GM12873 (cell line): ENCODE measurements around the gene POLRMT.

Source experiments
- TF ChIP-seq, protein P1 (sequence below): IDR thresholded peaks from 2 replicates; pipeline ENCODE4 v1.5.1; 2012; ENCODE audit warnings: low read depth, mild to moderate bottlenecking, moderate library complexity, low read length, control low read depth; ENCODE audit not compliant: insufficient read depth; ENCODE audit errors: missing control alignments

Gene POLRMT

GRCh38 chr19:592101-592500 lies 41.2 kb downstream of the POLRMT start:
- TF ChIP-seq, protein P1, sequence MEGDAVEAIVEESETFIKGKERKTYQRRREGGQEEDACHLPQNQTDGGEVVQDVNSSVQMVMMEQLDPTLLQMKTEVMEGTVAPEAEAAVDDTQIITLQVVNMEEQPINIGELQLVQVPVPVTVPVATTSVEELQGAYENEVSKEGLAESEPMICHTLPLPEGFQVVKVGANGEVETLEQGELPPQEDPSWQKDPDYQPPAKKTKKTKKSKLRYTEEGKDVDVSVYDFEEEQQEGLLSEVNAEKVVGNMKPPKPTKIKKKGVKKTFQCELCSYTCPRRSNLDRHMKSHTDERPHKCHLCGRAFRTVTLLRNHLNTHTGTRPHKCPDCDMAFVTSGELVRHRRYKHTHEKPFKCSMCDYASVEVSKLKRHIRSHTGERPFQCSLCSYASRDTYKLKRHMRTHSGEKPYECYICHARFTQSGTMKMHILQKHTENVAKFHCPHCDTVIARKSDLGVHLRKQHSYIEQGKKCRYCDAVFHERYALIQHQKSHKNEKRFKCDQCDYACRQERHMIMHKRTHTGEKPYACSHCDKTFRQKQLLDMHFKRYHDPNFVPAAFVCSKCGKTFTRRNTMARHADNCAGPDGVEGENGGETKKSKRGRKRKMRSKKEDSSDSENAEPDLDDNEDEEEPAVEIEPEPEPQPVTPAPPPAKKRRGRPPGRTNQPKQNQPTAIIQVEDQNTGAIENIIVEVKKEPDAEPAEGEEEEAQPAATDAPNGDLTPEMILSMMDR, result no peak

- TF ChIP-seq, protein P1, result no peak
These were observed 42.0 kb downstream of the POLRMT start for GRCh38 chr19:591099-591958.

DNA sequence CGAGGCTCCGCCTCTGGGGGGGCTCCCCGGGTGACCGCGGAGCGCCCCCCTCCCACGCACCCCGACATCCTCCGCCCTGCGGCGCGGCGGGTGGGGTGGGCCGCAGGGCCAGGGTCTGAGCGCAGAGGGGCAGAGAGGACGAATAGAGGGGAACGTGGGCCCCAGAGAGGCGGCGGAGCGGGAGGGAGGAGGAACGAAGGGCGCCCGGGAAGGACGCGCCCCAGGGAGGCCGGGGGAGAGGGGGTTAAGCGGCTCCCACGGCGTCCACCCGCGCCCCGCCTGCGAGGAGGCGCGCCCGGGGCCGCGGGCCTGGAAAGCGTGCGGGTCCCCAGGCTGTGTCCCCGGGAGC lies 42.6 kb downstream of the POLRMT start:
- TF ChIP-seq, protein P1, result no peak

GRCh38 chr19:590396-590745 lies 43.0 kb downstream of the POLRMT start:
- TF ChIP-seq, protein P1, result no peak

- TF ChIP-seq, protein P1, result no peak
These were observed 43.5 kb downstream of the POLRMT start, which contains the start of gene HCN2 for GRCh38 chr19:589693-590395. Gene HCN2 (plus strand): TSS chr19:589881. CDS start chr19:589946, 65 bp downstream.

- TF ChIP-seq, protein P1, result no peak
These were observed 44.3 kb downstream of the POLRMT start for GRCh38 chr19:588741-589692.
